Cardiac muscle cell (in vitro differentiated cells and primary cell): ENCODE measurements around the gene GALNT14. TPM values are rescaled to one million over a fixed set of nuclear protein-coding genes. Genes with fewer than 3 reads are reported as not detected.

Experiments used
- DNase-seq, 2 donors: peaks; one replicate each; pipeline versions ENCODE4 v3.0.0 to v3.0.0-alpha.2; 2010 to 2017; ENCODE audit warnings: low read depth in 1 of 2, low spot score in 1 of 2
- H3K27ac ChIP-seq: fragments of 200-600 bp; sonication (generic); 2 replicates; pipeline ENCODE4 v1.5.1; 2016
- H3K27me3 ChIP-seq: fragments of 200-600 bp; sonication (generic); 2 replicates; pipeline ENCODE4 v1.6.0; 2016; ENCODE audit warnings: control low read depth
- H3K36me3 ChIP-seq: fragments of 200-600 bp; sonication (generic); 2 replicates; pipeline ENCODE4 v1.5.1; 2016; ENCODE audit warnings: control low read depth
- H3K4me1 ChIP-seq: fragments of 200-600 bp; sonication (generic); 2 replicates; pipeline ENCODE4 v1.8.1; 2017; ENCODE audit warnings: low read depth, mild to moderate bottlenecking, mixed run types
- H3K4me3 ChIP-seq: fragments of 200-600 bp; sonication (generic); 2 replicates; pipeline ENCODE4 v1.5.1; 2016; ENCODE audit warnings: mild to moderate bottlenecking
- H3K9me3 ChIP-seq: fragments of 200-600 bp; sonication (generic); 2 replicates; pipeline ENCODE4 v1.5.1; 2017; ENCODE audit warnings: low read depth, mild to moderate bottlenecking, control low read depth
- CTCF ChIP-seq: IDR thresholded peaks from 2 replicates; pipeline ENCODE4 v1.5.1; 2012; ENCODE audit warnings: low read depth, mild to moderate bottlenecking, low read length
- polyA plus RNA-seq: library from polyadenylated mRNA; unstranded; fragments of >200 nt; fragmentation: Nextera tagmentation; extraction: Ambion mirVana; gene quantifications from 2 replicates; pipeline ENCODE4 v1.2.1, GENCODE V29; 2016
- total RNA-seq: library from RNA; depleted of rRNA; stranded (reverse); fragments of >200 nt; gene quantifications from 2 replicates; pipeline ENCODE4 v1.2.3, GENCODE V29; 2016

GALNT14 gene
- total and polyA plus RNA-seq, 2 experiments from 2014 or later, result 0.84 to 1.1 TPM

DNA sequence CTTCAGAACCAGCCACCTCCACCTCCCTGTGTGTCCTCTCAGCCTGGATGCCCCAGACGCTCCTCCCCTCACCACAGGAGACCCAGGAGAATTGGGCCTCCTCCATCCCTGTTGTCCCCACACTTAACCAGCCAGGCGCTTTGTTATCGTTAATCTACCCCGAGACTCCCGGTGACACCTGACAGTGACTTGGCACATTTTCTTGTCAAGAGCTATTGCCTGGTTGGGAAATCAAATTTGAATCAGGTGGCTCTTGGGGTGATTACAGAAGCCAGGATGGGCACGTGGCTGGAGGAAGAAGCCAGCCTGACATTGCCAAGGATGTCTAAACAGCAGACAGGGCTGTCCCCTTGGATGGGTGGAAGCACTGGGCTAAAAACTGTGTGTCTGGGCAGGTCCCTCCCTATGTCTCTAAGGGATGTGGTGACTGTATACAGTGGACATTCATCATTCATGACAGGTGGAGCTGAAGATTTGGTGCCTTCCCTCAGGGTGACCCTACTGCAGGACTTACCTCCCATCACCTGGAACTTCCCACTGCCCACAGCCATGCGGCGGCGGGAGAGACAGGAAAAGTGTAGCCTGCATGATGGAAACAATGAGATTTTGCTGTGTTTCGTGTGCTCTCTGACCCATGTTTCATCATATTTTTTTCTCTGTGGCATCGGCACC, 173.8 kb downstream of the GALNT14 start:
- Histone ChIP-seq H3K36me3 (no peaks in the 10 kb centered on the region), H3K27ac (no peak overlapping the region), H3K4me1 (no peaks in the 10 kb centered on the region), H3K9me3 (no peaks in the 10 kb centered on the region), H3K4me3 (no peak overlapping the region), H3K27me3 (no peaks in the 10 kb centered on the region)
- no peak for DNase-seq
- no peak for TF ChIP-seq CTCF

DNA sequence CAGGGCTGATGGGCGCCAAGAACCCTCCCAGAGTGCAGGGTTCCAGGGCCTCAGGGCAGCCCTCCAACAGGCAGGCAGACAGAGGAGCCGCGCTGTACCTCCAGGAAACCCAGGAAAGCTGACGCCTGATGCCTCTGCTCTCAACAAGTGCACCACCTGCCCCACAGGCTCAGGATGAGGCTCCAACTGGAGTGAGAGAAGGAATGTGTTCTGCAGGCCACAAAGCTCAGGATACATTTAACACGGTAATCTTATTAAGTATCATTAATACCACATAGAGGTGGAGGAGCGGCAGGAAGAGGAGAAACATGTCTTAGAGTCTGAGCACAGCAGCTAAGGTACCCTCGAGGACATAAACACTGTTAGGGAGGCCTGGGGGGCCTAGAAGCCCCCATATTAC, 175.1 kb downstream of the GALNT14 start:
- Histone ChIP-seq H3K27ac (no peak overlapping the region), H3K4me1 (no peaks in the 10 kb centered on the region), H3K9me3 (no peaks in the 10 kb centered on the region), H3K27me3 (no peaks in the 10 kb centered on the region), H3K36me3 (no peaks in the 10 kb centered on the region), H3K4me3 (no peak overlapping the region)
- DNase-seq, result no peak
- TF ChIP-seq CTCF, result no peak

DNA sequence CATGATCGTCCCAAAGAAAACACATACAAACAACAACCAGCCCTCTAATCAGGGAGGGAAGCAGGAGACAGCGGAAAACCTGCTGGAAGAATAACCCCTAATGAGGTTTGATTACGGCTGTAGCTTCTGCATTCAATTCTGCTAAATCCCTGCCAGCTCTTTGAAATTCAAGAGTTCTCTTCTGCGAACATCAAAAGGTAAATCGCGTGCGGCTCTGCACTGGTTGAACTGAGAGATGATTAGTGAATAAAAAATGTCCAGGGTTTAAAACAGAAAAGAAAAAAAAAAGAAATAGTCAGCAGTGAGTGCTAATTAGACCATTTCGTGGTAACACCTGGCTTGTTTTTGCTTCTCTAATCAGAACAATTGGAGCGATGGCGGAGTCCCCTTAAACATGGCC, 178.0 kb downstream of the GALNT14 start:
- Histone ChIP-seq H3K27me3 (no peaks in the 10 kb centered on the region), H3K4me1 (no peaks in the 10 kb centered on the region), H3K9me3 (no peaks in the 10 kb centered on the region), H3K27ac (no peak overlapping the region), H3K36me3 (no peaks in the 10 kb centered on the region), H3K4me3 (no peak overlapping the region)
- no peak for TF ChIP-seq CTCF
- DNase-seq, result no peak

DNA sequence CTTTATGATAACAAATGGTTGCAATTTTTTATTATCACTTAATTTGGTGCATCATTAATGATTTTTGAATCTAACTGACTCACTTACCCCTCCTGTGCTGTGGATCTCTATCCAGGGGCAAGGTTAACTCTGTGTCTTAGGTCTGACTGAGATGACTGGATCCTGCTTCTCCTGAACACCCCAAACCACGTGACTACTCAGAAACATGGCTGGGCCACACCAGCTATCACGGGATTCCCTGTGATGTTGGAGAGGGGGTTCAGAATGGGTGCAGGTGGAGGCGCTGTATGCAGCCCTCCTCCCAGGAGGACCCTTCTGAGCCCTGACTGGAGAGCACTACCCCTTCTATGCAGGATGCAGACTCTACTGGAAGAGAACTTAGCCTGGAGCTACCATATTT, 178.6 kb downstream of the GALNT14 start:
- no peaks in the 10 kb centered on the region for H3K9me3 ChIP-seq
- H3K36me3 ChIP-seq, result no peaks in the 10 kb centered on the region
- no peak for TF ChIP-seq CTCF
- H3K27me3 ChIP-seq, result no peaks in the 10 kb centered on the region
- no peak overlapping the region for H3K27ac ChIP-seq
- no peak for DNase-seq
- H3K4me3 ChIP-seq, result no peak overlapping the region
- H3K4me1 ChIP-seq, result no peaks in the 10 kb centered on the region

DNA sequence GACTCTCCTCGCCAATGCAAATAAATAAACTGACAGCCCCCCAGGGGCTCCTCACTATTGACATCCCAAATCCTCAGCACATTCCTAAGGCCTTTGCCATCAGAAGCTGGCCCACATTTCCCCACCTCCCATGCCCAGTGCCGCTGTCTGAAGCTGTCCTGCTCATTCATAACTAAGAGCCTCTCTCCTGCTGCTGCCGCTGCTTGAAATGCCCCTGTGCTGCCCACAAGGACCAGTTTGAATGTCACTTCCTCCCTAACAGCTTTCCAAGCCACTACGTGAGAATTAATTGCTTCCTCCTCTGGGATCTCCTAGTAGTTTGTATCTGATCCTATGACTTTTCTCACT, 179.3 kb downstream of the GALNT14 start:
- no peaks in the 10 kb centered on the region for H3K27me3 ChIP-seq
- H3K9me3 ChIP-seq, result no peaks in the 10 kb centered on the region
- H3K36me3 ChIP-seq, result no peaks in the 10 kb centered on the region
- H3K4me3 ChIP-seq, result no peak overlapping the region
- H3K27ac ChIP-seq, result no peak overlapping the region
- no peak for TF ChIP-seq CTCF
- no peak for DNase-seq
- H3K4me1 ChIP-seq, result no peaks in the 10 kb centered on the region
